GM19351 (cell line): ENCODE data around the gene YIF1B.

Experiments
- ATAC-seq: cut with Tn5 transposase; IDR thresholded peaks from one replicate; pipeline ENCODE4 v1.9.1; 2021; ENCODE audit warnings: mild to moderate bottlenecking, moderate library complexity; ENCODE audit not compliant: unreplicated experiment

YIF1B gene

DNA sequence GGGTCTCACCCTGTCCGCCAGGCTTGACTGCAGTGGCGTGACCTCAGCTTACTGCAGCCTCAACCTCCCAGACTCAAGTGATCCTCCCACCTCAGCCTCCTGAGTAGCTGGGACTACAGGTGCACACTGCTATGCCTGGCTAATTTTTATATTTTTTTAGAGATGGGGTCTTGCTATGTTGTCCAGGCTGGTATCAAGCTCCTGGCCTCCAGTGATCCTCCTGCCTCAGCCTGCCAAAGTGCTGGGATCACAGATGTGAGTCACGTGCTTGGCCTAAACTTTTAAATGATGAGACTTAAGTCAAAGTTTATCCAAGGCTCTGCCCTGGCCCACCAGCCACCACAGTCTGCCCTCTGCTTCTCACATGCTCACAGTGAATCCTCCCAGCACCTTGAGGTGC lies 9.5 kb downstream of the YIF1B start:
- ATAC-seq = no peak

DNA sequence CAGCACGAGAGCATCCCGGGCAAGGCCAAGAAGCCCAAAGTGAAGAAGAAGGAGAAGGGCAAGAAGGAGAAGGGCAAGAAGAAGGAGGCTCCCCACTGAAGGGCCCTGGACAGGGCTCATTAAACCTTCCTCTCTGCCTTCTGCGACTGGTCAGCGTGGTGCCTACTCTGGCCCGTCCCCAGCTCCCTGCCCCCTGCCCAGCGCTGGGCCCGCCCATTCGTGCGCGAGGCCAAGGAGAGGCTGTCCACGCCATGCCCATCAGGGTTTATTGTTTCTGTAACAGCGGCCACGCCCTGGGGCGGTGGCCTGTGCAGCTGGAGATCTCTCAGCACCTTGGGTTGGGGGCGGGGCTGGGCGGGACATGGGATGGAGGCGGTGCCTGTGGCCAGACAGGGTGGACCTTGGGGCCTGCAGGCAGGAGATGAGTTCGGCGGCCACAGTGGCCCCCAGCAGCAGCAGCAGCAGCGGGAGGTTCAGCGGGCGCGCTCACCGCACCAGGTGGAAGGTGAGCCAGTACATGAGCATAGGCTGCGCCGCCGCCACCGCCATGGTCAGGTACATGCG lies 10.8 kb downstream of the YIF1B start:
- ATAC-seq = no peak

GRCh38 chr19:38304352-38304865 lies 11.3 kb downstream of the YIF1B start:
- ATAC-seq = no peak

- ATAC-seq = no peak
These were observed 12.0 kb downstream of the YIF1B start, which contains the start of gene C19orf33 for GRCh38 chr19:38303517-38304351. C19orf33 (plus strand) TSS chr19:38304251; CDS start chr19:38304262, 11 bp downstream.

DNA sequence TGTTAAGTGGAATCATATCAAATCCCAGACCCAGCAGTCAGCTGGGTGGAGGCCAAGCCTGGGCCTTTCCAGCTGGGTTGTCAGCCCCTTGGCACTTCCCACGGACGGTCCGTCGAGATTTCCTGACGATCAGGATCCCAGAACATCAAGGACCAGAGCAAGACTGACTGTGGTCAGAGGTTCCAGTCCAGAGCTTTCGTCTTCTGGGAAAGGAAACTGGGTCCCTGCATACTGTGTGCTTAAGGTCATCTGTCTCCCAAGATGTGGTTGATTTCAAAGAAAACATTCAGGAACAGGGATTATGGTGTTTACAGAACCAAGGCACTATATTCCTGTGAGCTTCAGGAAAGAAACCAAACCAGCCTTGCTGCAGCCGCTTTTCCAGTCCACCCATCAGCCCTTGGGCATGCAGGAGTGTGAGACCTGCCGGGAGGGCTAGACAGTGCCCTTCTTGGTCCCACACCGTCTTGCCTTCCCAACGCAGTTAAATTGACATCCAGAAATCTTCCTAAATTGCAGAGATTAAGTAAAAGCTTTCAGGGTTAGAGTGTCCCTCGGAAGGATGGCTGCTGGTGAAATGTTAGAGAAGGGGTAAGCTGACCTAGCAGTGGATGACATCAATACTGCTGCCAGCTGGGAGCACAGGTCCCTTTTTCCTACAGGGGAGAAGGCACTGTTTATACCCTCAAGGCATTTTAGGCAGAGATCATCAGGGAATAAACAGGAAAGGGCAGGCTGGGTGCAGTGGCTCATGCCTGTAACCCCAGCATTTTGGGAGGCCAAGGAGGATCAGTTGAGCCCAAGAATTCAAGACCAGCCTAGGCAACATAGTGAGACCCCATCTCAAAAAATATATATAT lies 16.7 kb downstream of the YIF1B start:
- ATAC-seq = no peak

- no peak for ATAC-seq
These were observed 21.7 kb downstream of the YIF1B start for GRCh38 chr19:38294090-38294489.

- no peak for ATAC-seq
These were observed 22.5 kb downstream of the YIF1B start for GRCh38 chr19:38293281-38293680.

- ATAC-seq = no peak
These were observed 23.9 kb downstream of the YIF1B start for GRCh38 chr19:38291855-38292254.

- ATAC-seq = no peak
These were observed 25.1 kb downstream of the YIF1B start for GRCh38 chr19:38290631-38291147.

GRCh38 chr19:38289955-38290354 lies 25.8 kb downstream of the YIF1B start:
- ATAC-seq = no peak

DNA sequence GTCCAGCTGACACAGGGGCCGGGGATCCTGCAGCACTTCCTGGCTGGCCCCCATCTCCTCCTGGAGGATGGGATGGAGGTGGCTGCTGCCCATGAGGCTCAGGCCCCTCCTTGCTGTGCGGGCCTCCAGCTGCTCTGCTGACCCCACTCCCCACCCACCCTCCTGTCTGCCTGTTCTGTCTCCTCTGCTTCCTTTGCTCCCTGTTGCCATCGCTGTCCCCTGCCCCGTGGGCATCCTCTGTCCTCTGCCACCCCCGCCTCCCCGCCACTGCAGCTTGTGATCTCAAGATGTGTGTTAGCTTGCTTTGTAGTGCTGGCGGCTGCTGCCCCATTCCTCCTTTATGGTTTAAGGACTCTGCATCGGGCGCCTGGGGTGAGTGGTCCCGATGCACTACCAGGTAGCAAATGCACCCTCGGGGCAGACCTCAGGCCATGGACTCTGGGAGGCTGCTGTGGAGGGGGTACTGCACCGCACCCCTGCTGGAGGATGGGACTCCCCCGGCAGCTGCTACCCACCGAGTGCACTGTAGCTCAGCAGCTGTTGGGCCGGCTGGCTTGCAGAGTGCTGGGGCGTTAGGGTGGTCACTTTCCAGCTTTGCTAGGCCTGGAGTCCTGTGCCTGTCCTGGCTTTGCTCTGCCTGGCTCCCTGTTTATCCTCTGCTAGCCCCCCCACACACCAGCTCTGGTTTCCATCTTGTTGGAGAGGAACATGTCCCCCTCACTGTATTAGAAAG lies 27.5 kb downstream of the YIF1B start:
- ATAC-seq = no peak

DNA sequence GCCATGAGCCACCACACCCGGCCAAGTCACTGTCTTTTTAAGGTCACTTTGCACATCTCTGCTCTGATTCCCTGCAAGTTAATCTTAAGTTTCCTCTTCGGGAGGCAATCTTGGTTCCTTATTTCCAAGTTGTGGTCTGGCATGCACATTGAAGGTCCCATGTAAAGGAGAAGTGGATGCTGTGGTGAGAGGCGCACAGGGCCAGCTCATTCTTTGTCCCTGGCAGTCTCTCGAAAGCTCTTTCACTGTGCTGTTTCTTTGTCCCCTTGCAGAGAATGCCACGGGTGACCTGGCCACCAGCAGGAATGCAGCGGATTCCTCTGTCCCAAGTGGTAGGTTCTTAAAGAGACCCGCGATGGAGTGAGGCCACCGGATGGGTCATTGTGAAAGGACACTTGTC lies 28.1 kb downstream of the YIF1B start:
- ATAC-seq = no peak

GRCh38 chr19:38285567-38285966 lies 30.2 kb downstream of the YIF1B start:
- ATAC-seq = no peak

GRCh38 chr19:38284422-38284821 lies 31.3 kb downstream of the YIF1B start:
- ATAC-seq = no peak

DNA sequence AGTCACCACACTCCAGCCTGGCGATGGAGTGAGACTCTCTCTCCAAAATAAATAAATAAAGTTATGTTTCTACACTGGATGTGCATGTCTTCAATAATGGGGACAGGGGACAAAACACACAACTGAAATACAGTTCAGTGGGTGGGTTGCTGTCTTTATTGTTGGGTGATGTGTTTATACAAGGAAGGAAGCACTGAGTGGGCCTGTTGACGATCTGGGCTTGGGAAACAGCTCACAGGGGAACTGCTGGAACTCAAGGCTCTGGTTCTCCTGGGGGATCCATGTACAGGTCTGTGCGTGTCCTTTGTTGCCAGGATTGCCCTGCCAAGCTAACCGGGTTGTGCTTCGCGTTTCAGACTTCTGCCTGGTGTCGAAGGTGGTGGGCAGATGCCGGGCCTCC lies 32.5 kb downstream of the YIF1B start:
- no peak for ATAC-seq

- ATAC-seq = no peak
These were observed 33.8 kb downstream of the YIF1B start for GRCh38 chr19:38281811-38282566.

DNA sequence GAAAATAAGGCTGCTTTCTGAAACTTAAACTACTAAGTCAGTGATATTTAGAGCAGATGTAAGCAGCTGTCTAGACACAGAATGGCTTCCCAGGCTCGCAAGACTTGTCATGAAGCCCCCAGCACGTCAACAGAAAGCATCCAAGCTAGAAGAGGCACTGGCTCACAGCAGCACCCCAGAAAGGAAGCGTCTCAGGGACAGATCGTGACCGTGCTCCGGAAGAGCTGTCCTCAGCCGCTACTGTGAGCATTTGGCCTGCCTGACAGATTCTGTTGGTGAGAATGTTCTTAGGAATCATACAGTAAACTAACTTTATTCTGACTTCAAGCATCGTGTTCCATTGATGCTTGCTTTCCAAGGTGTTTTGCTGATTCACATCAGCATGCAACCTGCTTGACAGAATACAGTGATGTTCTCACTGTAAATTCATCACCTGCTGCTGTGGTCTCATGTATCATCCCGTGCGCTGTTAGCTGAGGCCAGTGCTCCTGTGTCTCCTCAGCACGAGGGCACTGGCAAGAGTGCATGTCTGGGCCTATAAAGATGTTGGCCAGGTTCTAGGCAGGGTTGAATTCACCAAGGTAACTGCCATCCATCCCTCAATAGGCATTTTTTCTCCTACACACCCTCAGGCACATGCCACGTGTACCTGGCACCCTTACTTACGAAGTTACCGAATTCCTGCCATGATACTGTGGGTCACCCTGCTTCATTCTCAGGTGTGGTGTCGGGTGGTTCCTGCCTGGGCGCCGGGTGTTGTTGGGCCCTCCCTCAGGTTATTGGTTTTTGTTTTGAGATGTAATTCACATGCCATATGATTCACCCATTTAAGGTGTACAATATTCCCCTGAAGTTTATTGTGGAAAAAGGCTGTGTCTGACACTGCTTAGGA lies 35.5 kb downstream of the YIF1B start:
- no peak for ATAC-seq

DNA sequence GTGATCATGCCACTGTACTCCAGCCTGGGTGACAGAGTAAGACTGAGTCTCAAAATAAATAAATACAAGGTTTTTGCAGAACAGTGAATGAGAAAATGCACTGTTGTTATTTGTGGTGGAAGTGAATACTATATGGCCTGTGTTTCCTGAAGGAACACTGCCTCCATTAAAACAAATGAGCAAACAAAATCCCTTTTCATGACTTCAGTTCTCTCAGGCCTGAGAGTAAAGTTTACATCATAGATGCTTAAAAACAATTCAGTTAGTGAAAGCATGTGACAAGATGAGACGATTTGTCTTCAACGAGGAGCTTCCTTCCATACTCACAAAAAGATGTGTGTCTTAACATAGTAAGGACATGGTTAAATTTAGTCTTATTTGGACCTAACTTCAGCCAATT lies 37.0 kb downstream of the YIF1B start:
- no peak for ATAC-seq
